Cardiac muscle cell (in vitro differentiated cells and primary cell): ENCODE measurements around the gene SHC3. TPM values are rescaled to one million over a fixed set of nuclear protein-coding genes. Genes with fewer than 3 reads are reported as not detected.
A peak's percentile ranks its signal among the peaks of the same experiment; 100 is the strongest.

Experiments
- DNase-seq, 2 donors: peaks; one replicate each; pipeline versions ENCODE4 v3.0.0 to v3.0.0-alpha.2; 2010 to 2017; ENCODE audit warnings: low read depth in 1 of 2, low spot score in 1 of 2
- H3K27ac ChIP-seq: fragments of 200-600 bp; sonication (generic); 2 replicates; pipeline ENCODE4 v1.5.1; 2016
- H3K27me3 ChIP-seq: fragments of 200-600 bp; sonication (generic); 2 replicates; pipeline ENCODE4 v1.6.0; 2016; ENCODE audit warnings: control low read depth
- H3K36me3 ChIP-seq: fragments of 200-600 bp; sonication (generic); 2 replicates; pipeline ENCODE4 v1.5.1; 2016; ENCODE audit warnings: control low read depth
- H3K4me1 ChIP-seq: fragments of 200-600 bp; sonication (generic); 2 replicates; pipeline ENCODE4 v1.8.1; 2017; ENCODE audit warnings: low read depth, mild to moderate bottlenecking, mixed run types
- H3K4me3 ChIP-seq: fragments of 200-600 bp; sonication (generic); 2 replicates; pipeline ENCODE4 v1.5.1; 2016; ENCODE audit warnings: mild to moderate bottlenecking
- H3K9me3 ChIP-seq: fragments of 200-600 bp; sonication (generic); 2 replicates; pipeline ENCODE4 v1.5.1; 2017; ENCODE audit warnings: low read depth, mild to moderate bottlenecking, control low read depth
- CTCF ChIP-seq: IDR thresholded peaks from 2 replicates; pipeline ENCODE4 v1.5.1; 2012; ENCODE audit warnings: low read depth, mild to moderate bottlenecking, low read length
- polyA plus RNA-seq: library from polyadenylated mRNA; unstranded; fragments of >200 nt; fragmentation: Nextera tagmentation; extraction: Ambion mirVana; gene quantifications from 2 replicates; pipeline ENCODE4 v1.2.1, GENCODE V29; 2016
- total RNA-seq: library from RNA; depleted of rRNA; stranded (reverse); fragments of >200 nt; gene quantifications from 2 replicates; pipeline ENCODE4 v1.2.3, GENCODE V29; 2016

The SHC3 gene
- total and polyA plus RNA-seq, 2 experiments from 2014 or later = 0.27 to 0.34 TPM

- no peak overlapping the region for H3K27ac ChIP-seq
- no peaks in the 10 kb centered on the region for H3K9me3 ChIP-seq
- peak in 1 of 2 donors; percentile 57 for DNase-seq
- no peak for TF ChIP-seq CTCF
- H3K4me3 ChIP-seq = no peak overlapping the region
- no peaks in the 10 kb centered on the region for H3K36me3 ChIP-seq
- H3K4me1 ChIP-seq = no peaks in the 10 kb centered on the region
- H3K27me3 ChIP-seq = no peaks in the 10 kb centered on the region
Observed at GRCh38 chr9:89122949-89123348, 55.7 kb downstream of the SHC3 start.

GRCh38 chr9:89120704-89121103 lies 57.9 kb downstream of the SHC3 start:
- no peaks in the 10 kb centered on the region for H3K36me3 ChIP-seq
- no peak overlapping the region for H3K4me3 ChIP-seq
- TF ChIP-seq CTCF = no peak
- DNase-seq = no peak
- H3K27me3 ChIP-seq = no peaks in the 10 kb centered on the region
- no peak overlapping the region for H3K27ac ChIP-seq
- no peaks in the 10 kb centered on the region for H3K4me1 ChIP-seq
- H3K9me3 ChIP-seq = no peaks in the 10 kb centered on the region

- H3K9me3 ChIP-seq = no peaks in the 10 kb centered on the region
- no peak for TF ChIP-seq CTCF
- no peaks in the 10 kb centered on the region for H3K36me3 ChIP-seq
- H3K4me1 ChIP-seq = no peaks in the 10 kb centered on the region
- DNase-seq = no peak
- no peaks in the 10 kb centered on the region for H3K27me3 ChIP-seq
- H3K27ac ChIP-seq = no peak overlapping the region
- no peak overlapping the region for H3K4me3 ChIP-seq
Observed at GRCh38 chr9:89116805-89117192, 61.8 kb downstream of the SHC3 start.

GRCh38 chr9:89116064-89116804 lies 62.4 kb downstream of the SHC3 start:
- Histone ChIP-seq H3K4me1 (no peaks in the 10 kb centered on the region), H3K9me3 (no peaks in the 10 kb centered on the region), H3K4me3 (no peak overlapping the region), H3K36me3 (no peaks in the 10 kb centered on the region), H3K27me3 (no peaks in the 10 kb centered on the region), H3K27ac (no peak overlapping the region)
- no peak for TF ChIP-seq CTCF
- peak in 1 of 2 donors; percentile 82 for DNase-seq

- H3K27ac ChIP-seq = no peak overlapping the region
Observed at GRCh38 chr9:89115426-89115825, 63.2 kb downstream of the SHC3 start.

More at GRCh38 chr9:89115426-89115825, 63.2 kb downstream of the SHC3 start:
- no peaks in the 10 kb centered on the region for H3K9me3 ChIP-seq
- no peak for TF ChIP-seq CTCF
- H3K4me3 ChIP-seq = no peak overlapping the region
- H3K36me3 ChIP-seq = no peaks in the 10 kb centered on the region
- no peak for DNase-seq
- H3K27me3 ChIP-seq = no peaks in the 10 kb centered on the region
- no peaks in the 10 kb centered on the region for H3K4me1 ChIP-seq
